ENCODE measurements around the gene ZDHHC6. TPM values are rescaled to one million over a fixed set of nuclear protein-coding genes. Genes with fewer than 3 reads are reported as not detected.

The ZDHHC6 gene
- total and polyA plus RNA-seq, 2 of the 8 experiments (the other 6 are each of a cell fraction or from before 2014, with no cell fraction given), result 13.6 to 27.4 TPM

DNA sequence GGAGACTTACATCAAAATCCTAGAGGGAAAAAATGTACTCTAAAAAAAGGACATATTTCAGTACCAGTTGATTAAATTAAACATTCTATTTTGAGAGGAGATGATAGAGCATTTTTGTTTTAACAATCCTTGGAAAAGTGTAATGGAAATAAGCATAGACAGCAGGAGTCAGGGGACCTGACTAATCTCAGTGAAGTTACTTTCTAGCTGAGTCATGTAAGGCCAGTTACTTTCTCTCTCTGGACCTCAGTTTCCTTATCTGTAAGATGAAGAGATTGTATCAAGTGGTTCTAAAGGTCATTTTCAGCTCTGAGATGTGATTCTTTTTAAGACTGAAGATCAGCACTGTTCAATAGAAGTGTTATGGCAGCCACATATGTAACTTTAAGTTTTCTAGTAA, 44.4 kb upstream of the ZDHHC6 start:
- Histone ChIP-seq H3K14ac (ENCODE audit: insufficient read length) (no peak overlapping the region), H3K4me1 (replicated peaks in 1 of 4; ENCODE audit: control insufficient read depth in 3 of 4, insufficient read depth in 4 of 4, low read length in 3 of 4) (peaks cover 0 to 2% (median 0%) of the 10 kb centered on the region in 4 experiments; a peak in 1 of 7 replicates), H2AFZ (ENCODE audit: low read length) (no peak overlapping the region), H3K4me2 (ENCODE audit: insufficient read depth in 1 of 2, low read depth in 2 of 2, low read length in 2 of 2) (no peak overlapping the region), H2BK5ac (ENCODE audit: low read depth, low read length) (no peak overlapping the region), H3K18ac (ENCODE audit: extremely low read depth, low read length) (no peak overlapping the region), H3K27me3 (replicated peaks in 1 of 4; ENCODE audit: control insufficient read depth in 3 of 4, extremely low read depth in 1 of 4, insufficient read depth in 3 of 4, low read length in 3 of 4) (no peaks in the 10 kb centered on the region), H3K4me3 (ENCODE audit: extremely low read depth in 1 of 4, insufficient read depth in 2 of 4, low read depth in 3 of 4, low read length in 4 of 4) (no peak overlapping the region), H3K4ac (replicated peaks; ENCODE audit: insufficient read length, low read depth, low read length) (no peak overlapping the region), H3K23me2 (ENCODE audit: low read depth, low read length) (no peaks in the 10 kb centered on the region), H2BK20ac (ENCODE audit: low read length) (no peak overlapping the region), H3K9me3 (ENCODE audit: insufficient read depth in 2 of 2, low read depth in 1 of 2, low read length in 1 of 2) (no peaks in the 10 kb centered on the region), H3K27ac (ENCODE audit: low read depth, low read length) (no peak overlapping the region), H3K79me1 (ENCODE audit: low read depth, low read length) (no peaks in the 10 kb centered on the region; the same call in 1 of the 2 replicates), H3K9ac (replicated peaks in 1 of 4; ENCODE audit: extremely low read depth in 1 of 4, low read depth in 3 of 4, low read length in 3 of 4) (no peak overlapping the region), H3K23ac (ENCODE audit: insufficient read length) (no peak overlapping the region), H3K36me3 (ENCODE audit: control insufficient read depth in 2 of 4, insufficient read depth in 4 of 4, low read length in 3 of 4) (no peaks in the 10 kb centered on the region), H2BK120ac (replicated peaks; ENCODE audit: low read depth, low read length) (no peak overlapping the region), H4K20me1 (replicated peaks in 1 of 2; ENCODE audit: control insufficient read depth in 1 of 2, insufficient read depth in 2 of 2, low read length in 2 of 2) (no peaks in the 10 kb centered on the region), H2BK12ac (ENCODE audit: low read depth, low read length) (no peak overlapping the region), H3K56ac (replicated peaks; ENCODE audit: insufficient read length, low read depth, low read length) (no peak overlapping the region), H3K79me2 (ENCODE audit: control insufficient read depth in 1 of 2, insufficient read depth in 2 of 2, low read length in 2 of 2) (no peaks in the 10 kb centered on the region), H4K91ac (replicated peaks; ENCODE audit: insufficient read length, low read length) (no peak overlapping the region), H2BK15ac (ENCODE audit: low read length) (no peak overlapping the region), H4K8ac (ENCODE audit: extremely low read depth, insufficient read depth, low read length) (no peak overlapping the region), H2AK5ac (ENCODE audit: low read depth, low read length) (no peak overlapping the region), H4K5ac (ENCODE audit: insufficient read length, low read depth, low read length) (no peak overlapping the region)
- DNase-seq (ENCODE audit: low read depth in 1 of 2, low spot score in 2 of 2), result no peak
- ChIA-PET POLR2A (ENCODE audit: partially characterized antibody) (no interaction called here), CTCF (ENCODE audit: partially characterized antibody) (interaction anchor here (1.2 kb wide), 1 partner anchor 74 kb away, joined by 3 read pairs; no protein-coding TSS in a partner anchor)
- no peak for FAIRE-seq
- TF ChIP-seq EZH2 (IDR thresholded peaks at IDR 0.05; ENCODE audit: low read depth, low read length, severe bottlenecking) (no peak), BACH1 (IDR thresholded peaks at IDR 0.05; ENCODE audit: low read length) (peak; percentile 67), MAFK (IDR thresholded peaks at IDR 0.05; ENCODE audit: low read depth, low read length) (0 out of 2 replicates have a peak, but pooled peaks have one; percentile 19)

All from H1 (cell line).